Measurements from ENCODE around the gene SHC3.
A peak's percentile ranks its signal among the peaks of the same experiment; 100 is the strongest.

SHC3 gene

GRCh38 chr9:88994469-88995199 is 184.0 kb downstream of the SHC3 start:
- H3K9me3 ChIP-seq = no peaks in the 10 kb centered on the region
- TF ChIP-seq CTCF (IDR thresholded peaks at IDR 0.05) = no peak
- H3K4me1 ChIP-seq (ENCODE audit: control insufficient read depth in 1 of 2, insufficient read depth in 1 of 2, low read depth in 1 of 2, low read length in 1 of 2) = peaks cover 31 to 36% of the 10 kb centered on the region in 2 experiments
- peaks cover 28% of the 10 kb centered on the region for H3K27me3 ChIP-seq
- H3K27ac ChIP-seq = no peak overlapping the region
- H3K36me3 ChIP-seq = no peaks in the 10 kb centered on the region
- no peak overlapping the region for H3K4me3 ChIP-seq (ENCODE audit: low read depth in 1 of 2, low read length in 1 of 2)

- no peak overlapping the region for H3K4me3 ChIP-seq (ENCODE audit: low read depth in 1 of 2, low read length in 1 of 2)
- no peaks in the 10 kb centered on the region for H3K36me3 ChIP-seq
- no peaks in the 10 kb centered on the region for H3K9me3 ChIP-seq
- H3K27me3 ChIP-seq = peaks cover 28% of the 10 kb centered on the region
- H3K27ac ChIP-seq = no peak overlapping the region
- TF ChIP-seq CTCF (IDR thresholded peaks at IDR 0.05) = no peak
- H3K4me1 ChIP-seq (ENCODE audit: control insufficient read depth in 1 of 2, insufficient read depth in 1 of 2, low read depth in 1 of 2, low read length in 1 of 2) = peaks cover 35 to 42% of the 10 kb centered on the region in 2 experiments
These were observed 184.7 kb downstream of the SHC3 start for GRCh38 chr9:88993871-88994460.

GRCh38 chr9:88993327-88993726 is 185.3 kb downstream of the SHC3 start:
- Histone ChIP-seq H3K27ac (no peak overlapping the region), H3K4me3 (ENCODE audit: low read depth in 1 of 2, low read length in 1 of 2) (no peak overlapping the region), H3K36me3 (no peaks in the 10 kb centered on the region), H3K4me1 (ENCODE audit: control insufficient read depth in 1 of 2, insufficient read depth in 1 of 2, low read depth in 1 of 2, low read length in 1 of 2) (peaks cover 35 to 42% of the 10 kb centered on the region in 2 experiments), H3K9me3 (no peaks in the 10 kb centered on the region), H3K27me3 (peaks cover 28% of the 10 kb centered on the region)
- no peak for TF ChIP-seq CTCF (IDR thresholded peaks at IDR 0.05)

GRCh38 chr9:88992556-88992955 is 186.1 kb downstream of the SHC3 start:
- no peak overlapping the region for H3K27ac ChIP-seq
- no peaks in the 10 kb centered on the region for H3K36me3 ChIP-seq
- H3K4me1 ChIP-seq (ENCODE audit: control insufficient read depth in 1 of 2, insufficient read depth in 1 of 2, low read depth in 1 of 2, low read length in 1 of 2) = peaks cover 35 to 42% of the 10 kb centered on the region in 2 experiments
- H3K9me3 ChIP-seq = no peaks in the 10 kb centered on the region
- no peak for TF ChIP-seq CTCF (IDR thresholded peaks at IDR 0.05)
- peaks cover 28% of the 10 kb centered on the region for H3K27me3 ChIP-seq
- no peak overlapping the region for H3K4me3 ChIP-seq (ENCODE audit: low read depth in 1 of 2, low read length in 1 of 2)

- peaks cover 28% of the 10 kb centered on the region for H3K27me3 ChIP-seq
- H3K4me1 ChIP-seq (ENCODE audit: control insufficient read depth in 1 of 2, insufficient read depth in 1 of 2, low read depth in 1 of 2, low read length in 1 of 2) = peaks cover 35 to 42% of the 10 kb centered on the region in 2 experiments
- TF ChIP-seq CTCF (IDR thresholded peaks at IDR 0.05) = no peak
- peak within 1 kb of the TSS; percentile 47 to 66 for H3K4me3 ChIP-seq (ENCODE audit: low read depth in 1 of 2, low read length in 1 of 2)
- H3K27ac ChIP-seq = no peak within 1 kb of the TSS
- no peaks in the 10 kb centered on the region for H3K9me3 ChIP-seq
- H3K36me3 ChIP-seq = no peaks in the 10 kb centered on the region
These were observed 187.3 kb downstream of the SHC3 start, which contains the start of gene S1PR3 for GRCh38 chr9:88991066-88992034. S1PR3 (plus strand) TSS chr9:88991468; CDS start chr9:89001201, 9,733 bp downstream.

Measured in neutrophil (primary cell).